Measurements from ENCODE around the gene BTBD19.

- TF ChIP-seq CTCF (conservative IDR thresholded peaks at IDR 0.05 in 1 of 2, IDR thresholded peaks at IDR 0.05 in 1 of 2; ENCODE audit: low read depth in 1 of 2, low read length in 2 of 2): no peak
- TF ChIP-seq EZH2 (IDR thresholded peaks at IDR 0.05; ENCODE audit: low read length, missing control alignments): no peak
Observed at GRCh38 chr1:44785029-44785380, 23.3 kb upstream of the BTBD19 start.

All from fibroblast of lung (primary cell).